HG03354 (cell line): ENCODE measurements around the gene FUCA2.
"Not testable (repeated sequence)": the region's sequence is repeated elsewhere in the genome, so short reads cannot be mapped to it uniquely, and the experiment has no call there.

Experiments used
- ATAC-seq: cut with Tn5 transposase; IDR thresholded peaks from one replicate; pipeline ENCODE4 v1.9.1; 2021; ENCODE audit warnings: mild to moderate bottlenecking; ENCODE audit not compliant: unreplicated experiment, poor library complexity, severe bottlenecking

The FUCA2 gene

GRCh38 chr6:143536866-143537691 is 25.6 kb upstream of the FUCA2 start:
- ATAC-seq, result peak; percentile 70

GRCh38 chr6:143536461-143536865 is 24.9 kb upstream of the FUCA2 start:
- ATAC-seq, result peak; percentile 75

- no peak for ATAC-seq
Measured at GRCh38 chr6:143535189-143535614, 23.7 kb upstream of the FUCA2 start.

GRCh38 chr6:143531720-143532499 is 20.4 kb upstream of the FUCA2 start:
- ATAC-seq, result no peak

GRCh38 chr6:143529095-143529494 is 17.6 kb upstream of the FUCA2 start:
- no peak for ATAC-seq

- peak; percentile 83 for ATAC-seq
Measured at GRCh38 chr6:143528164-143528811, 16.8 kb upstream of the FUCA2 start.

GRCh38 chr6:143527677-143528076 is 16.2 kb upstream of the FUCA2 start:
- ATAC-seq, result no peak

GRCh38 chr6:143525356-143525755 is 13.8 kb upstream of the FUCA2 start:
- ATAC-seq, result no peak

GRCh38 chr6:143522039-143522600 is 10.6 kb upstream of the FUCA2 start:
- ATAC-seq, result no peak

GRCh38 chr6:143517447-143517773 is 5.9 kb upstream of the FUCA2 start:
- no peak for ATAC-seq

GRCh38 chr6:143516690-143517446 is 5.3 kb upstream of the FUCA2 start:
- no peak for ATAC-seq

- ATAC-seq, result no peak
Measured at GRCh38 chr6:143515766-143516355, 4.3 kb upstream of the FUCA2 start.

- no peak for ATAC-seq
Measured at GRCh38 chr6:143515061-143515760, 3.7 kb upstream of the FUCA2 start.

- no peak for ATAC-seq
Measured at GRCh38 chr6:143513410-143513809, 1.9 kb upstream of the FUCA2 start.

- ATAC-seq, result not testable (repeated sequence)
Measured at GRCh38 chr6:143510326-143510725, 1.2 kb downstream of the FUCA2 start.

- ATAC-seq, result peak; percentile 65
Measured at GRCh38 chr6:143507358-143508145, 4.0 kb downstream of the FUCA2 start.

- no peak for ATAC-seq
Measured at GRCh38 chr6:143506620-143507019, 4.9 kb downstream of the FUCA2 start.

- ATAC-seq, result no peak
Measured at GRCh38 chr6:143506199-143506598, 5.3 kb downstream of the FUCA2 start.
